T-helper 9 cell (primary cell): ENCODE measurements around the gene ADRA2A.

Source experiments
- DNase-seq: peaks from one replicate; pipeline ENCODE4 v3.0.0-alpha.2; 2020

ADRA2A gene

GRCh38 chr10:111083222-111084095, 6.6 kb downstream of the ADRA2A start:
- no peak for DNase-seq

- DNase-seq, result no peak
These were observed 7.8 kb downstream of the ADRA2A start for GRCh38 chr10:111084366-111085255.

GRCh38 chr10:111085690-111086353, 9.0 kb downstream of the ADRA2A start:
- DNase-seq, result no peak

- DNase-seq, result no peak
These were observed 9.7 kb downstream of the ADRA2A start for GRCh38 chr10:111086574-111086973.

DNA sequence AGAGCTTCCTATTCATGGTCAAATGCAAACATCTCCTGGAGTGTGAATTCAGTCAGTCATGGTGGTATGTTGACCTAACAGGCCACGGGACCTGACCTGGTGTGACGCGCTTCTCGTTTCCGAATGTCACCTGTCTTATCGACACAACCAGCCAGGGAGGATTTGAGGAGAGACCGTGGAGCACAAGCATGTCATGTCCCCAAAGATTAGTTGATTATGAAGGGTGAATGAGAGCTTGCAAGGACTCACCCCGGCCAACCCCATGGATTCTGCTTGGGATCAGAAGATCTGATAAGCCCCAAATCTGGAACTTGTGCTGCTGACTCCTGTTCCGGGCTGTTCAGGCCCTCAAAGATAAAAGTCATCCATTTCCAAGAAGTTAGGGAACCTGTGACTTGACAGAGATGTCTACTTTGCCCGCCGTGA, 10.5 kb downstream of the ADRA2A start:
- DNase-seq, result no peak

DNA sequence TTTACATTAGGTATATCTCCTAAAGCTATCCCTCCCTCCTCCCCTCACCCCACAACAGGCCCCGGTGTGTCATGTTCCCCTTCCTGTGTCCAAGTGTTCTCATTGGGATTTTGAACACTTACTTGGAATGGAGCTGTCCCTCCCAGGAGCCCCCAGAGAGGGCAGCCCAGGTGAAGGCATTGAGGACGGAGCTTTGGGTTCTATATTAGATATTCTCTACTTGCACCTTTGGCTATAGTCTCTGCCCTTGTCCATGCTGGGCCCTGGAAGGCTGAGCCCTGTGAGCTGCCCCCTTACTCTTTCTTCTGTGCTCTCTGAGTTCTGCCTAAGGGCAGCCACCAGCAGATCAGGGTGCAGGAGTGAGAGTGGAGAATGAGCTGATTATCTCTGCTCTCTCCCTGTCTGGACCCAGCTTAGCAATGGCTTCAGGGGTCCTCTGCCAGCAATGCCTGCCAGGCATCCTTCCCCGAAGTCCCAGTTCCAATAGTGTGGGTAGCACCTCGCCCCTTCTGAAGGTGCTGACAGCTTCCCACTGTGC, 11.2 kb downstream of the ADRA2A start:
- DNase-seq, result no peak

DNA sequence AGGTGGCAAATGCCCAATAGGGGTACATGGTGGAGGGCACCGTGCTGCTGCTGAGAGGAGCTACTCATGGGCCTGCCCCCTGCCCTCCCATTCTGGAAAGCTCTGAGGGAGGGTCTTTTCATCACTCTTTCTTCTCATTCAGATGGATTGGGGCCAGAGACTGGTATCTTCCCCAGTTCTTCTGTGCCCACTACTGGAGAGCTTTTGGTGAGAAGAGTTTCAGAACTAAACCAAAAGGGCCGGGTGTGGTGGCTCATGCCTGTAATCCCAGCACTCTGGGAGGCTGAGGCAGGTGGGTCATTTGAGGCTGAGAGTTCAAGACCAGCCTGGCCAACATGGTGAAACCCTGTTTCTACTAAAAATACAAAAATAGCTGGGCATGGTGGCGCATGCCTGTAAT, 12.5 kb downstream of the ADRA2A start:
- DNase-seq, result no peak

- no peak for DNase-seq
These were observed 15.0 kb downstream of the ADRA2A start for GRCh38 chr10:111091833-111092232.

GRCh38 chr10:111093741-111094380, 17.0 kb downstream of the ADRA2A start:
- DNase-seq, result no peak

- DNase-seq, result no peak
These were observed 22.0 kb downstream of the ADRA2A start for GRCh38 chr10:111098679-111099437.

DNA sequence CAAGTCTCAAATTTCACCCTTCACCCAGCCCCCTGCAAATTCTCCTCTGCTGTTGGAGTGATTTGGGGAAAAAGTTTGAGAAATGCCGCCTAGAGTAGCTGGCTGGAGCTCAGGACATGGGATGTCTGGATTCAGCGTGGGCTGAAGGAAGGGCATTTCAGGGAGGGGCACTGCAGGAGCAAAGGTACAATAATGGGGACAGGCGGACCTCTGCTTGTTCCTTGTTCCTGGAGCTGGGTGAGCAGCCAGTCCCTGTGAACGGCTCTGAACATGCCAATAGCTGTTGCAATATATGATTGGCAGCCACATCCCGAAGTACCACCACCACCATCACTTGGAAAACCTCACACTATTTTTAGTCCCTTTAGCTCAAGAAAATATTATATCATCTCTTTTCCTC, 23.4 kb downstream of the ADRA2A start:
- no peak for DNase-seq

DNA sequence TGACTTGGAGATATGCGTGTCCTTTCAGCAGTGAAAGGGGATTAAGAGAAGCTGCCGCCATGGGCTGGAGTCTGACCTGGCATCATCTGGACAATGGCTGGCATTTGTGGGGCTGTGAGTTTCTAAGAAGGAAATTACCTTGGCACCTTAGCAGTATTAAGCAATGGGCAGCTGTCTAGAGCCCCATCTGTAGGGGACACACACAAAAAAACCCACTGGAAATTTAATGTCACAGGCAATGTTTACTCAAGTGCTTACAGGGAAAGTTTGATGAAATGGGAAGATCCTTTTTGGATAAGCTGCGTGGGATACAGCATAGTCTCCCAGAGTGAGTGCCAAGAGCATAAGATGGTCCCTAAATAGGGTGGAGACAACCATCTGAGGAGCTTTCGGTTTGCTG, 25.0 kb downstream of the ADRA2A start:
- DNase-seq, result no peak

- DNase-seq, result no peak
These were observed 25.6 kb downstream of the ADRA2A start for GRCh38 chr10:111102359-111102837.

DNA sequence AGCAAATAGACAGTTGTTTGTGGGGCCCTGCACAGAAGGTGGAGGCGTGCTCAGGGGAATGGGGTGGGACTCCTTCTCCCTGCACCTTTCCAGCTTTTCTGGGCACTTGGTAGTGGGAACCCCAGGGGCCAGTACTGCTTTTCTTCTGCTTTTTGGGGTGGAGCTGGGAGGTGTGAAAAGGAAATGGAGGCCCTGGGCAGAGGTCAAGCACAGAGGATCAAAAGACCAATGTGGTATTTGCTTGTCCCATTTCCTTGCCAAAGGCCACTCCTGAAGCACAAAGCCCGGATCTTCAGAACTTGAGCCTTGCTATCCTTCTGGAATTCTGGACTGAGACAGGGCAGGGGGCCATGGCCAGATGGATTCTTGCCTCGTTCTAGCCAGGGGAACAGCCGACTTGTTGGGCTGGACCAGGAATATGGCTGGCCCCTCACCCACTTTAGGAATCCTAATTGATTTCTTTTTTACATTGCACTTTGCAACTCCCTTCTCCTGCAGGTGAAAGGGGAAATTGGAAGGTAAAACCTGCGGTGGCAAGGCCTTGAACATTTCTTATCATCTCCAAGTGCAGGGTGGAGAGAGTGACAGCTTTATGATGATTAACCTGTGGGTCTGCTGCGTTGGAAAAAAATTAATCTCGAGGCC, 26.5 kb downstream of the ADRA2A start:
- DNase-seq, result no peak

- no peak for DNase-seq
These were observed 28.0 kb downstream of the ADRA2A start for GRCh38 chr10:111104811-111105210.

GRCh38 chr10:111106081-111106480, 29.3 kb downstream of the ADRA2A start:
- no peak for DNase-seq

DNA sequence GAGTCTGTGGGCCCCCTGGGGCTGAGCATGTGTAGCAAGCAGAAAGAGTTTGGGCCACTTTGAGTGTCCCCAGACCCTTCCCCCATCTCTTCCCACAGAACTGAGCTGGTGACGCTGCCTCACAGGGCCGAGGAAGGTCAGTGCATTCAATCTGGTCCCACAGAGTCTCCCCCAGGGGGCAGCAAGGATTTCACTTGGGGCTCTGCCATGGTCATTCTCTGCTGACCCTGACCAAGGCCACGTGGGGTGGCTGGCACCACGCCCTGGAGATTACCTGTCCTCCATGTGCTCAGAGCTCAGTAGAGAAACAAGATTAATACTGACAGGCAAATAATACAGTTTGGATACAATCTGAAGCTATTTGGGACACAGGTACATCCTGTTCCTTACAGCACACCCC, 30.2 kb downstream of the ADRA2A start:
- DNase-seq, result no peak

GRCh38 chr10:111107846-111108245, 31.0 kb downstream of the ADRA2A start:
- no peak for DNase-seq

- no peak for DNase-seq
These were observed 31.6 kb downstream of the ADRA2A start for GRCh38 chr10:111108441-111108840.

DNA sequence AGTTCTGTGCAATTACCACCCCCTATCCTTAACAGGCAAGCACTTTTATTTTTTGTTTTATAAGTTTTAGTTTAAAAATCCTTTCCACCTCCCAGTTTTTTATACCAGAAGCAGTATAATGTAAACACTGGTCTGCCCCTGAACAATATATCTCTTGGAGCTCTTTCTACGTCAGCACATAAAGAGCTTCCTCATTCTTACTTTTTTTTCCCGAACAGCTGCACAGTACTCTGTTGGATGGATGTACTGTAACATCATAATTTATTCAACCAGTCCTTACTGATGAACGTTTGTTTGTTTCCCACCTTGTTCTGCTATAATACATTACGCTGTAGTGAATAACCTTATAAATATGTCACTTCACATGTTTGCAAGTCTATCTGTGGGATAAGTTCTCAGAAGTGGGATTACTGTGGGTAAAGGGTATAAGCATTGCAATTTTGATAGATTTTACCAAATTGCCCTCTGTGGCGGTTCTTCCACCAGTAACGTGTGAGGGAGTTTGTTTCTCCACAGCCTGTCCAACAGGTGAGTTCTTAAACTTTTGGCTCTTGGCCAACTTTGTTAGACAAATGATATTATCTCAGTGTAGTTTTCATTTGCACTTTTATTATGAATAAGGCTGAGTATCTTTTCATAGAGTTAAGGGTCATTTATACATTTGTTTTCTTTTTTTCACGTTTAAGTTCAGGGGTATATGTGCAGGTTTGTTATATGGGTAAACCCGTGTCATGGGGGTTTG, 32.8 kb downstream of the ADRA2A start:
- DNase-seq, result no peak
